NCI-H748 (cell line): ENCODE data around the gene C16orf74.

Experiments
- DNase-seq: peaks from one replicate; lab custom pipeline; 2025; ENCODE audit not compliant: unreplicated experiment; lab: John Stamatoyannopoulos, UW

The C16orf74 gene

GRCh38 chr16:85750827-85751697 lies at the start of gene C16orf74:
Gene C16orf74, minus strand, starts transcription at chr16:85751096. Its CDS starts 15,879 bp downstream, at chr16:85735217.
- DNase-seq, result peak; percentile 35

- DNase-seq, result no peak
These were observed 49.4 kb upstream of the C16orf74 start for GRCh38 chr16:85800321-85800669.

GRCh38 chr16:85799497-85800320 lies 48.8 kb upstream of the C16orf74 start, which contains the start of the genes COX4I1 and EMC8:
Gene COX4I1, plus strand, starts transcription at chr16:85799695. Its CDS starts 1,511 bp downstream, at chr16:85801206.
Gene EMC8, minus strand, starts transcription at chr16:85799544. Its CDS starts 249 bp downstream, at chr16:85799295.
- DNase-seq, result peak; percentile 90

- peak; percentile 33 for DNase-seq
These were observed 48.1 kb upstream of the C16orf74 start for GRCh38 chr16:85798901-85799496.

- DNase-seq, result no peak
These were observed 47.4 kb upstream of the C16orf74 start for GRCh38 chr16:85798283-85798776.

- no peak for DNase-seq
These were observed 45.7 kb upstream of the C16orf74 start for GRCh38 chr16:85796599-85796998.

- DNase-seq, result no peak
These were observed 45.3 kb upstream of the C16orf74 start for GRCh38 chr16:85796152-85796551.

GRCh38 chr16:85794696-85795095 lies 43.8 kb upstream of the C16orf74 start:
- DNase-seq, result no peak

GRCh38 chr16:85793662-85794298 lies 42.9 kb upstream of the C16orf74 start:
- DNase-seq, result no peak

- no peak for DNase-seq
These were observed 38.9 kb upstream of the C16orf74 start for GRCh38 chr16:85789773-85790172.

GRCh38 chr16:85788819-85789218 lies 37.9 kb upstream of the C16orf74 start:
- no peak for DNase-seq

GRCh38 chr16:85785927-85786326 lies 35.0 kb upstream of the C16orf74 start:
- no peak for DNase-seq

GRCh38 chr16:85784813-85785212 lies 33.9 kb upstream of the C16orf74 start:
- DNase-seq, result no peak

GRCh38 chr16:85783441-85783840 lies 32.5 kb upstream of the C16orf74 start:
- no peak for DNase-seq

- DNase-seq, result no peak
These were observed 31.6 kb upstream of the C16orf74 start for GRCh38 chr16:85782451-85782850.

GRCh38 chr16:85781695-85782370 lies 30.9 kb upstream of the C16orf74 start:
- DNase-seq, result no peak

GRCh38 chr16:85781156-85781555 lies 30.3 kb upstream of the C16orf74 start:
- no peak for DNase-seq

GRCh38 chr16:85780281-85780680 lies 29.4 kb upstream of the C16orf74 start:
- DNase-seq, result no peak

GRCh38 chr16:85778873-85779272 lies 28.0 kb upstream of the C16orf74 start:
- no peak for DNase-seq
